Measurements from ENCODE around the gene VAX1. TPM values are rescaled to one million over a fixed set of nuclear protein-coding genes. Genes with fewer than 3 reads are reported as not detected.
"Not testable (repeated sequence)": the region's sequence is repeated elsewhere in the genome, so short reads cannot be mapped to it uniquely, and the experiment has no call there.

Gene VAX1
- polyA plus RNA-seq, 4 donors = not detected

GRCh38 chr10:117084421-117085246 lies 53.4 kb downstream of the VAX1 start:
- DNase-seq (ENCODE audit: low read depth in 4 of 4, low spot score in 3 of 4) = not testable (repeated sequence)

Other genes starting within 250 kb of the VAX1 start
- gene SHTN1, start 133.1 kb downstream of the VAX1 start, polyA plus RNA-seq (ENCODE audit: insufficient read length in 4 of 4) = 10 to 100 TPM in 3 of 4 donors, 1 to 10 TPM in 1; 8.8 to 26.4 (median 22.9) TPM
- gene KCNK18, start 59.2 kb upstream of the VAX1 start, polyA plus RNA-seq (ENCODE audit: insufficient read length in 4 of 4) = not detected
- 1 to 10 TPM in 2 of 4 donors, under 1 TPM in 2; 0.53 to 1.2 (median 0.91) TPM for gene SLC18A2, start 102.8 kb upstream of the VAX1 start, polyA plus RNA-seq (ENCODE audit: insufficient read length in 4 of 4)
- gene PDZD8, start 237.2 kb upstream of the VAX1 start, polyA plus RNA-seq (ENCODE audit: insufficient read length in 4 of 4) = 10 to 100 TPM; 32.0 to 46.5 (median 38.3) TPM